GM21619 (cell line): ENCODE measurements around the gene KLHL8.
A peak's percentile ranks its signal among the peaks of the same experiment; 100 is the strongest.
"Not testable (repeated sequence)": the region's sequence is repeated elsewhere in the genome, so short reads cannot be mapped to it uniquely, and the experiment has no call there.

ENCODE experiments used
- ATAC-seq: cut with Tn5 transposase; IDR thresholded peaks from one replicate; pipeline ENCODE4 v1.9.1; 2021; ENCODE audit not compliant: unreplicated experiment

KLHL8 gene

GRCh38 chr4:87180767-87181166 is 39.7 kb downstream of the KLHL8 start:
- no peak for ATAC-seq

GRCh38 chr4:87179751-87180150 is 40.7 kb downstream of the KLHL8 start:
- no peak for ATAC-seq

DNA sequence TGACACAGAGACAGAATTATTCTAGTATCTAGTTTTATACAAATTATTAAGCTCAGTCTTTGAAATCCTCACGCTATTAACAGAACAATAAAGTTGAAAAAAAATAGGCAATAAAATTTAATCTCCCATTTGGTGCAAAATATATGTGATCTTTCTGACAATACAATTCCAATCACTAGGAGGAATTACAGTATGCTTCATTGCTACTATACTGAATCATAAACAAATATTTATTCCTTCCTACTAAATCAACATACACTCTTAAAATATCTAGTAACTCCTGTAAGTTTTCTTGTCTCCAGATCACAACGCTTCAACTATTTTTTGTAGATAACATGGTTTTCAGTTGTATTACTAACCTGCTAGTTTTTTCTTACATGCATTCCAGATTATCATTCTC is 45.7 kb downstream of the KLHL8 start:
- ATAC-seq: no peak

- no peak for ATAC-seq
These were observed 48.5 kb downstream of the KLHL8 start for GRCh38 chr4:87171944-87172343.

DNA sequence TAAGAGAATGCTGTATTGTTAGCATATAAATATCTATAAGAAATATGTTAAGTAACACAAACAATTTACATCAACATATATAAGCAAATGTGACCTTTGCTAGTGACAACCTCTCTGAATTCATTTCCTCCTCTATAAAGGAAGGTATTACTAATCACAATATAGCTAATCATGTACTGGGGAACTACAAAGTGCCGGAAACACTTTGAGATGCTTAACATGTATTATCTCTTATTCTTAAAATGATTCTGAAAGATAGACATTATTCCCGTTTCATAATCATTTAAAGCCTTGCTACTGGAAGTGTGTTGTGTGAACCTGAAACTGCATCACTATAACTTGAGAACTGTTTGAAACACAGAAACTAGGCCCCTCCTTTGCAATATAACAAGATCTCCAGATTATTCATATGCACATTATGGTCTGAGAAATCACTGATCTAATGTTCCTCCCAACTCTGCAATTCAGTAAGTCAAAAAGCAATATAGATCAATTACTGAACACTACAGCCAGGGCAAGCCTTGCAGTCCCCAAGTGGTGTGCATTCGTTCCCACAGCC is 54.0 kb downstream of the KLHL8 start:
- no peak for ATAC-seq

DNA sequence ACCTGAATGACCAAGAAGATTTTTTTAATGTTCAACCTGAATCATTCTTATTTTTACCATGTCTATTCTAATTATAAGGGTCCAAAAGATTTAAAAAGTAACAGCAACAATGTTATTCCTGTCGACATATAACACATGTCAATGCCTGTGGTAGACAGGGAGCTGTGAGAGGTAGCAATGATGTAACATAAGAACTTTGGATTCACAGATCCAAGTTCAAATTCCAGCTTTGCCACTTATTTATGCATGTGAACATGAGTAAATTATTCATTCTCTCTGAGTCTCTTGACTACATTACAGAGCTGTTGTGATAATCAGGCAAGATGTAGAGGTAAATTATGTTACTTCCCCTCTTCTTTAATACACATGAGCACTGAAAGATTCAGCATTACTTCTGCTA is 54.5 kb downstream of the KLHL8 start:
- no peak for ATAC-seq

- no peak for ATAC-seq
These were observed 67.1 kb downstream of the KLHL8 start for GRCh38 chr4:87153078-87153870.

GRCh38 chr4:87152310-87153041 is 67.9 kb downstream of the KLHL8 start:
- no peak for ATAC-seq

DNA sequence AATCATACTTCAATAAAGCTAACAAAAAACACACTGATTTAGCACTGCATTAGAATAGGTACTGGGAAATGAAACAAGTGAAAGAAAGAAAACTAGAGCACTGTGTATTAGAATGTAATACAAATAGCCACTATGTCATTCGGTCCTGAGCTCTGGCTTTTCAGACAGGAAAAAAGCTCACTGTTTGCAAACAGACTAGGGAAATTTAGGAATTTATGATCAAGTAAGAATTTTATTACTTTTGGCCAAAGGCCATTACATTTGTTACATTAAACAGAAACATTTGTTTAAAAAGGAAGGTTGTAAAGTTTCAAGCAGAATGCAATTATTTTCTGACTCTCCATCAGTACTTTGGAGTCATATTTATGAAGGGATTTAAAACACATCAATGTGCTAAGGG is 68.7 kb downstream of the KLHL8 start:
- ATAC-seq: no peak

GRCh38 chr4:87150498-87151261 is 69.7 kb downstream of the KLHL8 start:
- peak; percentile 42 for ATAC-seq

DNA sequence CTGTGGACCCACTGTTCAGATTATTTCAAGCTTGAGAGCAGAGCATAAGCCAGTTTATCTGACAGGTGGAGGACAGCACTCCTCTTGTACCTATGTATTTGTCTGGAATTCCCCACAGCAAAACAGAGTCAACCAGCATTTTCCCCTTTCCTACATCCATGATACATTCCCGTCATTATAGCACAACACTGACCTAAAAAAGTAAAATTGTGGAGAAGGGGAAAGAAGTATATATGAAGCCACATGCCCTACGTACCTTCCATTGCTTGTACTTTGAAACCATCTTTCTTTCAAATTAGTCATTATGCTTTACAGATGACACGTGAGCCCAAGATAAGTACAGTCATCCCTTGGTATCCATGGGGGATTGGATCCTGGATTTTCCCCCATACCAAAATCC is 73.3 kb downstream of the KLHL8 start:
- ATAC-seq: no peak

- not testable (repeated sequence) for ATAC-seq
These were observed 74.5 kb downstream of the KLHL8 start for GRCh38 chr4:87145934-87146333.

GRCh38 chr4:87144356-87144755 is 76.1 kb downstream of the KLHL8 start:
- ATAC-seq: no peak

- ATAC-seq: no peak
These were observed 79.0 kb downstream of the KLHL8 start for GRCh38 chr4:87141428-87141827.

GRCh38 chr4:87134122-87134521 is 86.3 kb downstream of the KLHL8 start:
- no peak for ATAC-seq

GRCh38 chr4:87133183-87133582 is 87.2 kb downstream of the KLHL8 start:
- ATAC-seq: no peak

DNA sequence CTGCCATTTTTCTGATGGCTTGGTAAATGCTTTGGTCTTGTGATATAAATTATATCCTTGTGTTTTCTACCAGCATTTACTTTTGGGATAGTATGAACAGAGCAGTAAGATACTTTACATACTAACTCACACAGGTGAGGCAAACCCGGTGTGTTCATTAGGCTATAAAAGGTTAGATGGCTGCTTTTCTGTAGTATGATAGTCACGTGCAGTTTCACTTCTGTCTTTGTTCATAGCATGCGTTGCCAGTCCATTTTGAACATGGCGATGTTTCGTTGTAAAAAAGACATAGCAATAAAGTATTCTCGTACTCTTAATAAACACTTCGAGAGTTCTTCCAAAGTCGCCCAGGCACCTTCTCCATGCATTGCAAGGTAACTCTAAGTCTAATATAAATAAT is 88.4 kb downstream of the KLHL8 start:
- ATAC-seq: no peak

- ATAC-seq: no peak
These were observed 89.3 kb downstream of the KLHL8 start for GRCh38 chr4:87130985-87131703.

DNA sequence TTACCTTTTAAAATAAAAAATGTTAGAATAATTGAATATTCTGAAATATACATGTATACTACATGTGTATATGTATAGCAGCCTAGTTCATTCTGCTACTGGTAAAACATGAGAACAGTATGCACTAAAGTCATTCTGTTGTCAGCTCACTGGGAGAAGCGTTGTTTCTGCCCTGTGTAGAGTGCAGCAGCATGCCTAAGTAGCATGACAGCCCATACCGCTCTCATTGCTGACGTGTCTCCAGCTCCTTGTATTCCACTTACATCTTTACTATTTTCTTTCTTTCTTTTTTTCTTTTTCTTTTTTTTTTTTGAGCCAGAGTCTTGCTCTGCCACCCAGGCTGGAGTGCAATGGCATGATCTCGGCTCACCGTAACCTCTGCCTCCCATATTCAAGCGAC is 90.7 kb downstream of the KLHL8 start:
- no peak for ATAC-seq

- ATAC-seq: no peak
These were observed 92.3 kb downstream of the KLHL8 start for GRCh38 chr4:87128006-87128705.
